Measurements from ENCODE around the gene IQSEC2. TPM values are rescaled to one million over a fixed set of nuclear protein-coding genes. Genes with fewer than 3 reads are reported as not detected.
A peak's percentile ranks its signal among the peaks of the same experiment; 100 is the strongest.

The IQSEC2 gene
- total and polyA plus RNA-seq, 9 of the 15 experiments (the other 6 are each of a cell fraction or from before 2014, with no cell fraction given), result 2.7 to 41.8 (median 20.1) TPM

- TF ChIP-seq JUN (IDR thresholded peaks at IDR 0.05; ENCODE audit: borderline replicate concordance, low read depth, low read length), result peak; percentile 52; the same call in 1 of the 2 replicates
- no peak for TF ChIP-seq JUN (CRISPR knock-in tag; IDR thresholded peaks at IDR 0.05; ENCODE audit: borderline replicate concordance)
- no peak for TF ChIP-seq ZFP36 (IDR thresholded peaks at IDR 0.05; ENCODE audit: low read depth, low read length, partially characterized antibody)
- TF ChIP-seq RBM34 (IDR thresholded peaks at IDR 0.05; ENCODE audit: borderline replicate concordance, insufficient read depth, low read length), result no peak
- peak; percentile 71 for TF ChIP-seq ATF3 (IDR thresholded peaks at IDR 0.05)
- no peak for TF ChIP-seq ATF3 (CRISPR knock-in tag; conservative IDR thresholded peaks at IDR 0.05)
- TF ChIP-seq RCOR1 (IDR thresholded peaks at IDR 0.05; ENCODE audit: borderline replicate concordance in 1 of 2, low read depth in 2 of 2, low read length in 2 of 2), result peak in 1 of 2 experiments; percentile 81; a peak in 2 of 4 replicates
- TF ChIP-seq ESRRA (IDR thresholded peaks at IDR 0.05; ENCODE audit: borderline replicate concordance, low read depth), result peak; percentile 71
- TF ChIP-seq POLR2AphosphoS5 (IDR thresholded peaks at IDR 0.05; ENCODE audit: control insufficient read depth, insufficient read depth, low read depth, low read length), result no peak
Observed at GRCh38 chrX:53262918-53263394, 18.4 kb downstream of the IQSEC2 start (continued).

All from K562 (cell line).